HepG2 (cell line): ENCODE data around the gene HYAL1. TPM values are rescaled to one million over a fixed set of nuclear protein-coding genes. Genes with fewer than 3 reads are reported as not detected.

Experiments
- ELF1 ChIP-seq: sonication (generic); formaldehyde crosslinking; IDR thresholded peaks from 2 replicates; pipeline ENCODE4 v1.4.0; 2020; ENCODE audit warnings: missing genetic modification reagents
- ETV6 ChIP-seq: sonication (generic); formaldehyde crosslinking; conservative IDR thresholded peaks from 2 replicates; pipeline ENCODE4 v1.4.0; 2020; ENCODE audit warnings: missing genetic modification reagents
- IKZF1 ChIP-seq: fragments of 450-650 bp; IDR thresholded peaks from 2 replicates; pipeline ENCODE4 v1.7.1; 2016
- ISL2 ChIP-seq: sonication (generic); formaldehyde crosslinking; IDR thresholded peaks from 2 replicates; pipeline ENCODE4 v1.5.0; 2020; ENCODE audit warnings: missing genetic modification reagents
- KLF15 ChIP-seq: sonication (generic); formaldehyde crosslinking; IDR thresholded peaks from 2 replicates; pipeline ENCODE4 v1.8.1; 2023; ENCODE audit warnings: borderline replicate concordance, mild to moderate bottlenecking, inconsistent platforms, missing genetic modification reagents, mixed read lengths
- MEIS2 ChIP-seq: sonication (generic); formaldehyde crosslinking; IDR thresholded peaks from 2 replicates; pipeline ENCODE4 v1.9.0; 2021; ENCODE audit warnings: mild to moderate bottlenecking, missing genetic modification reagents
- MIXL1 ChIP-seq: IDR thresholded peaks from 2 replicates; pipeline ENCODE4 v1.6.1; 2016
- NFIB ChIP-seq: sonication (generic); formaldehyde crosslinking; IDR thresholded peaks from 2 replicates; pipeline ENCODE4 v1.9.0; 2021; ENCODE audit warnings: missing genetic modification reagents, mild to moderate bottlenecking, borderline replicate concordance
- NR2F2 ChIP-seq: IDR thresholded peaks from 2 replicates; pipeline ENCODE4 v1.6.1; 2012; ENCODE audit warnings: low read depth, inconsistent platforms, borderline replicate concordance
- POLR2G ChIP-seq: fragments of 200-400 bp; formaldehyde crosslinking; IDR thresholded peaks from 2 replicates; pipeline ENCODE4 v1.6.1; 2018; ENCODE audit warnings: mild to moderate bottlenecking, low read depth, low read length, moderate library complexity
- RARA ChIP-seq: IDR thresholded peaks from 2 replicates; pipeline ENCODE4 v1.6.1; 2016; ENCODE audit warnings: missing genetic modification reagents, missing compliant biosample characterization
- SKI ChIP-seq: fragments of 450-650 bp; IDR thresholded peaks from one replicate; pipeline ENCODE4 v1.6.1; 2018; ENCODE audit warnings: mild to moderate bottlenecking; ENCODE audit not compliant: partially characterized antibody
- SRY ChIP-seq: sonication (generic); formaldehyde crosslinking; IDR thresholded peaks from 2 replicates; pipeline ENCODE4 v1.8.0; 2022; ENCODE audit warnings: mild to moderate bottlenecking, missing genetic modification reagents
- YY1 ChIP-seq: IDR thresholded peaks from 2 replicates; pipeline ENCODE4 v1.6.1; 2011; ENCODE audit warnings: low read length, low read depth, moderate library complexity, mild to moderate bottlenecking; ENCODE audit not compliant: insufficient read depth, insufficient replicate concordance
- ZBTB38 ChIP-seq: sonication (generic); formaldehyde crosslinking; IDR thresholded peaks from 2 replicates; pipeline ENCODE4 v1.5.1; 2020; ENCODE audit warnings: mild to moderate bottlenecking, missing genetic modification reagents
- ZNF431 ChIP-seq: sonication (generic); formaldehyde crosslinking; IDR thresholded peaks from 2 replicates; pipeline ENCODE4 v1.9.0; 2022; ENCODE audit warnings: missing genetic modification reagents, low read depth, mild to moderate bottlenecking, borderline replicate concordance
- ZNF605 ChIP-seq: sonication (generic); formaldehyde crosslinking; IDR thresholded peaks from 2 replicates; pipeline ENCODE4 v1.8.0; 2022; ENCODE audit warnings: mild to moderate bottlenecking, missing genetic modification reagents
- ZNF737 ChIP-seq: sonication (generic); formaldehyde crosslinking; IDR thresholded peaks from 2 replicates; pipeline ENCODE4 v1.5.0; 2020; ENCODE audit warnings: missing genetic modification reagents, mild to moderate bottlenecking, borderline replicate concordance
- polyA plus RNA-seq, 8 experiments: library from polyadenylated mRNA; depleted of rRNA in 3 of 8; stranded (reverse) in 7 of 8; unstranded in 1 of 8; fragments of >200 nt; fragmentation: Illumina TruSeq in 4 of 8; extraction: Trizol in 4 of 8; gene quantifications; 2 replicates each; pipeline versions ENCODE4 v1.2.1 to v1.2.3, GENCODE V29; 2011 to 2016; ENCODE audit warnings: low read depth in 4 of 8, missing spikeins in 1 of 8, mixed read lengths in 1 of 8; ENCODE audit not compliant: insufficient read depth in 1 of 8
- total RNA-seq, 5 experiments: library from RNA; depleted of rRNA; stranded (reverse); fragments of >200 nt; fragmentation: Illumina TruSeq; extraction: Trizol; gene quantifications; 2 replicates each; pipeline ENCODE4 v1.2.3, GENCODE V29; 2016; ENCODE audit warnings: low read depth in 1 of 5
- TF ChIP-seq, protein P1 (sequence below): IDR thresholded peaks from 2 replicates; pipeline ENCODE4 v1.4.0; 2020; ENCODE audit warnings: mild to moderate bottlenecking, missing genetic modification reagents
- TF ChIP-seq, protein P2 (sequence below): sonication (generic); formaldehyde crosslinking; conservative IDR thresholded peaks from 2 replicates; pipeline ENCODE4 v1.4.0; 2020; ENCODE audit warnings: missing genetic modification reagents
- TF ChIP-seq, protein P3 (sequence below): sonication (generic); formaldehyde crosslinking; IDR thresholded peaks from 2 replicates; pipeline ENCODE4 v1.5.1; 2020; ENCODE audit warnings: mild to moderate bottlenecking, missing genetic modification reagents

Gene HYAL1
- total and polyA plus RNA-seq, 2 of the 13 experiments (the other 11 are each of a cell fraction or from before 2014, with no cell fraction given), result 76.5 to 193 TPM

DNA sequence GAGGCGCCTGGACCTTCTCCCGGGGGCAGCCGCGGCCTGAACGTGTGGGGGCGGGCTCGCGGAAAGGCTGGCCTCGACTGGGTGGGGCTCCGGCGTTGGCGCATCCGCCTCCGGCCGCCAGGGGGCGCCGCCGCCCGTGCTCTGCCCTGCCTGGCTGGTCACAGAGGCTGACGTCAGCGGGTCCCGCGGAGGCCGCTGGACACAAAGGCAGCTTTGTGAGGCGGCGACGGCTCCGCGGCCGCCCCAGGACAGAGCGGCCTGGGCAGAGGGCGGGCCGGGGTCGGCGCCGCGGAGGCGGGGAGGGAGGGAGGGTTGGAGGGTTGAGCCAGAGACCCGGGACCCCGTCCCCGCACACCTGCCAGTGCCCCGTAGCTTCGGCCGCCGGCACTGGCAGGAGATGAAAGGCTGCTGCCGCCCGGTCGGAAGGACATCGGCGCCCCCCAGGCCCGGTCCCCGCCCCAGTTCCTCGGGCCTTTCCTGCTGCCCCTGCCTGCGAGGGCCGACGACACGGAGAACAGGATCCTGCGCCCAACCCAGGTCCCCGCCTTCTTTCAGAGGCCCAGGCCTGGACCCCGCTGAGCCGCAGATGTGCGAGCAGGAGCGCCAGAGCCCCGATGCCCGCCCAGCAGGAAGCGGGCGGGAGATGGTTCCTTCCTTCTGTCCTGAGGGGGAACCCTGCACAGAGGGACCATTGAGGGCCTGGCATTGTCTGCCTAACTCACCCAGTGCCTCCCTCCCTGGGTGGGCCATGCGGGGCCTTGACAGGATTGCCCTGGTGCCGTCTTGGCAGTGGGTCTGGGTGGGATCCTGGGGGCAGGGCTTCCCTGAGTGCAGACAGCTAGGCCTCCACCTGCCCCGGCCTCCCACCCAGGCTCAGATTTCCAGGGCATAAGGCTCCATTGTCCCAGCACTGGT is 43.1 kb downstream of the HYAL1 start (continued):
- TF ChIP-seq, protein P1, sequence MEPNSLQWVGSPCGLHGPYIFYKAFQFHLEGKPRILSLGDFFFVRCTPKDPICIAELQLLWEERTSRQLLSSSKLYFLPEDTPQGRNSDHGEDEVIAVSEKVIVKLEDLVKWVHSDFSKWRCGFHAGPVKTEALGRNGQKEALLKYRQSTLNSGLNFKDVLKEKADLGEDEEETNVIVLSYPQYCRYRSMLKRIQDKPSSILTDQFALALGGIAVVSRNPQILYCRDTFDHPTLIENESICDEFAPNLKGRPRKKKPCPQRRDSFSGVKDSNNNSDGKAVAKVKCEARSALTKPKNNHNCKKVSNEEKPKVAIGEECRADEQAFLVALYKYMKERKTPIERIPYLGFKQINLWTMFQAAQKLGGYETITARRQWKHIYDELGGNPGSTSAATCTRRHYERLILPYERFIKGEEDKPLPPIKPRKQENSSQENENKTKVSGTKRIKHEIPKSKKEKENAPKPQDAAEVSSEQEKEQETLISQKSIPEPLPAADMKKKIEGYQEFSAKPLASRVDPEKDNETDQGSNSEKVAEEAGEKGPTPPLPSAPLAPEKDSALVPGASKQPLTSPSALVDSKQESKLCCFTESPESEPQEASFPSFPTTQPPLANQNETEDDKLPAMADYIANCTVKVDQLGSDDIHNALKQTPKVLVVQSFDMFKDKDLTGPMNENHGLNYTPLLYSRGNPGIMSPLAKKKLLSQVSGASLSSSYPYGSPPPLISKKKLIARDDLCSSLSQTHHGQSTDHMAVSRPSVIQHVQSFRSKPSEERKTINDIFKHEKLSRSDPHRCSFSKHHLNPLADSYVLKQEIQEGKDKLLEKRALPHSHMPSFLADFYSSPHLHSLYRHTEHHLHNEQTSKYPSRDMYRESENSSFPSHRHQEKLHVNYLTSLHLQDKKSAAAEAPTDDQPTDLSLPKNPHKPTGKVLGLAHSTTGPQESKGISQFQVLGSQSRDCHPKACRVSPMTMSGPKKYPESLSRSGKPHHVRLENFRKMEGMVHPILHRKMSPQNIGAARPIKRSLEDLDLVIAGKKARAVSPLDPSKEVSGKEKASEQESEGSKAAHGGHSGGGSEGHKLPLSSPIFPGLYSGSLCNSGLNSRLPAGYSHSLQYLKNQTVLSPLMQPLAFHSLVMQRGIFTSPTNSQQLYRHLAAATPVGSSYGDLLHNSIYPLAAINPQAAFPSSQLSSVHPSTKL (CRISPR knock-in tag), result peak; percentile 74
- TF ChIP-seq MIXL1 (CRISPR knock-in tag) (peak; percentile 28; the same call in 1 of the 2 replicates), ISL2 (CRISPR knock-in tag) (peak; percentile 87), RARA (CRISPR knock-in tag) (peak; percentile 75), IKZF1 (no peak), ETV6 (CRISPR knock-in tag) (0 out of 2 replicates have a peak, but pooled peaks have one; percentile 42), POLR2G (peak; percentile 79), ZBTB38 (CRISPR knock-in tag) (peak; percentile 77; the same call in 1 of the 2 replicates), ZNF431 (CRISPR knock-in tag) (0 out of 2 replicates have a peak, but pooled peaks have one; percentile 49), NR2F2 (no peak), ELF1 (CRISPR knock-in tag) (no peak), SKI (peak; percentile 20), SRY (CRISPR knock-in tag) (peak; percentile 77; the same call in 1 of the 2 replicates), ZNF605 (CRISPR knock-in tag) (peak; percentile 86), KLF15 (CRISPR knock-in tag) (no peak), ZNF737 (CRISPR knock-in tag) (no peak), NFIB (CRISPR knock-in tag) (0 out of 2 replicates have a peak, but pooled peaks have one; percentile 58), YY1 (peak; percentile 77), MEIS2 (CRISPR knock-in tag) (peak; percentile 85)
- TF ChIP-seq, protein P2, sequence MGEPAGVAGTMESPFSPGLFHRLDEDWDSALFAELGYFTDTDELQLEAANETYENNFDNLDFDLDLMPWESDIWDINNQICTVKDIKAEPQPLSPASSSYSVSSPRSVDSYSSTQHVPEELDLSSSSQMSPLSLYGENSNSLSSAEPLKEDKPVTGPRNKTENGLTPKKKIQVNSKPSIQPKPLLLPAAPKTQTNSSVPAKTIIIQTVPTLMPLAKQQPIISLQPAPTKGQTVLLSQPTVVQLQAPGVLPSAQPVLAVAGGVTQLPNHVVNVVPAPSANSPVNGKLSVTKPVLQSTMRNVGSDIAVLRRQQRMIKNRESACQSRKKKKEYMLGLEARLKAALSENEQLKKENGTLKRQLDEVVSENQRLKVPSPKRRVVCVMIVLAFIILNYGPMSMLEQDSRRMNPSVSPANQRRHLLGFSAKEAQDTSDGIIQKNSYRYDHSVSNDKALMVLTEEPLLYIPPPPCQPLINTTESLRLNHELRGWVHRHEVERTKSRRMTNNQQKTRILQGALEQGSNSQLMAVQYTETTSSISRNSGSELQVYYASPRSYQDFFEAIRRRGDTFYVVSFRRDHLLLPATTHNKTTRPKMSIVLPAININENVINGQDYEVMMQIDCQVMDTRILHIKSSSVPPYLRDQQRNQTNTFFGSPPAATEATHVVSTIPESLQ (CRISPR knock-in tag), result no peak
- TF ChIP-seq, protein P3, sequence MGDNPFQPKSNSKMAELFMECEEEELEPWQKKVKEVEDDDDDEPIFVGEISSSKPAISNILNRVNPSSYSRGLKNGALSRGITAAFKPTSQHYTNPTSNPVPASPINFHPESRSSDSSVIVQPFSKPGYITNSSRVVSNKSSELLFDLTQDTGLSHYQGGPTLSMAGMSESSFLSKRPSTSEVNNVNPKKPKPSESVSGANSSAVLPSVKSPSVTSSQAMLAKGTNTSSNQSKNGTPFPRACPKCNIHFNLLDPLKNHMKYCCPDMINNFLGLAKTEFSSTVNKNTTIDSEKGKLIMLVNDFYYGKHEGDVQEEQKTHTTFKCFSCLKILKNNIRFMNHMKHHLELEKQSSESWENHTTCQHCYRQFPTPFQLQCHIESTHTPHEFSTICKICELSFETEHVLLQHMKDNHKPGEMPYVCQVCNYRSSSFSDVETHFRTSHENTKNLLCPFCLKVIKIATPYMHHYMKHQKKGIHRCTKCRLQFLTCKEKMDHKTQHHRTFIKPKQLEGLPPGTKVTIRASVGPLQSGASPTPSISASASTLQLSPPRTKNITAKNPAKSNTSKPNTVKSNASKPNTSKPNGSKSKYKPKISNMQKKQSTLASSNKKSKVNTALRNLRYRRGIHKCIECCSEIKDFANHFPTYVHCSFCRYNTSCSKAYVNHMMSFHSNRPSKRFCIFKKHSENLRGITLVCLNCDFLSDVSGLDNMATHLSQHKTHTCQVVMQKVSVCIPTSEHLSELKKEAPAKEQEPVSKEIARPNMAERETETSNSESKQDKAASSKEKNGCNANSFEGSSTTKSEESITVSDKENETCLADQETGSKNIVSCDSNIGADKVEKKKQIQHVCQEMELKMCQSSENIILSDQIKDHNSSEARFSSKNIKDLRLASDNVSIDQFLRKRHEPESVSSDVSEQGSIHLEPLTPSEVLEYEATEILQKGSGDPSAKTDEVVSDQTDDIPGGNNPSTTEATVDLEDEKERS (CRISPR knock-in tag), result peak; percentile 53; the same call in 1 of the 2 replicates
